HG03280 (cell line): Measurements from ENCODE around the gene PTPN13.

ENCODE experiments used
- ATAC-seq: cut with Tn5 transposase; IDR thresholded peaks from one replicate; pipeline ENCODE4 v1.9.1; 2021; ENCODE audit warnings: mild to moderate bottlenecking, moderate library complexity; ENCODE audit not compliant: unreplicated experiment

The PTPN13 gene

GRCh38 chr4:86593688-86594558 lies at the start of gene PTPN13:
PTPN13 (plus strand) TSS chr4:86594315; CDS start chr4:86635257, 40,942 bp downstream.
- ATAC-seq = peak; percentile 98

- no peak for ATAC-seq
Observed at GRCh38 chr4:86547140-86547539, 47.0 kb upstream of the PTPN13 start.

- no peak for ATAC-seq
Observed at GRCh38 chr4:86549163-86549788, 44.8 kb upstream of the PTPN13 start.

GRCh38 chr4:86551387-86551786 lies 42.7 kb upstream of the PTPN13 start:
- ATAC-seq = no peak

- ATAC-seq = no peak
Observed at GRCh38 chr4:86554646-86555045, 39.5 kb upstream of the PTPN13 start.

- ATAC-seq = peak; percentile 27
Observed at GRCh38 chr4:86556791-86557415, 37.2 kb upstream of the PTPN13 start.

- ATAC-seq = peak; percentile 88
Observed at GRCh38 chr4:86557526-86557925, 36.6 kb upstream of the PTPN13 start.

- ATAC-seq = no peak
Observed at GRCh38 chr4:86558258-86558657, 35.9 kb upstream of the PTPN13 start.

GRCh38 chr4:86558797-86559196 lies 35.3 kb upstream of the PTPN13 start:
- ATAC-seq = no peak

- no peak for ATAC-seq
Observed at GRCh38 chr4:86560447-86560846, 33.7 kb upstream of the PTPN13 start.

GRCh38 chr4:86561256-86561655 lies 32.9 kb upstream of the PTPN13 start:
- ATAC-seq = no peak

- ATAC-seq = no peak
Observed at GRCh38 chr4:86563416-86563815, 30.7 kb upstream of the PTPN13 start.

- no peak for ATAC-seq
Observed at GRCh38 chr4:86564795-86565194, 29.3 kb upstream of the PTPN13 start.

- no peak for ATAC-seq
Observed at GRCh38 chr4:86565651-86566050, 28.5 kb upstream of the PTPN13 start.

GRCh38 chr4:86569103-86569870 lies 24.8 kb upstream of the PTPN13 start:
- ATAC-seq = peak; percentile 56

- ATAC-seq = no peak
Observed at GRCh38 chr4:86579941-86580340, 14.2 kb upstream of the PTPN13 start.

GRCh38 chr4:86582410-86582809 lies 11.7 kb upstream of the PTPN13 start:
- no peak for ATAC-seq

GRCh38 chr4:86586160-86586572 lies 7.9 kb upstream of the PTPN13 start:
- no peak for ATAC-seq

GRCh38 chr4:86586626-86587380 lies 7.3 kb upstream of the PTPN13 start:
- ATAC-seq = no peak

GRCh38 chr4:86587381-86588140 lies 6.6 kb upstream of the PTPN13 start:
- no peak for ATAC-seq
